ENCODE results near the gene FBRSL1. TPM values are rescaled to one million over a fixed set of nuclear protein-coding genes. Genes with fewer than 3 reads are reported as not detected.

FBRSL1 gene
- total and polyA plus RNA-seq, 2 of the 8 experiments (the other 6 are each of a cell fraction or from before 2014, with no cell fraction given), result 18.4 to 109 TPM

GRCh38 chr12:132560364-132560613 lies 70.3 kb downstream of the FBRSL1 start:
- Histone ChIP-seq H3K4me3 (ENCODE audit: extremely low read depth in 1 of 4, insufficient read depth in 2 of 4, low read depth in 3 of 4, low read length in 4 of 4) (peak overlapping the region; percentile 79 to 94 (median 90)), H3K79me2 (ENCODE audit: control insufficient read depth in 1 of 2, insufficient read depth in 2 of 2, low read length in 2 of 2) (peaks cover 8 to 30% of the 10 kb centered on the region in 2 experiments; a peak in 3 of 4 replicates), H2BK15ac (ENCODE audit: low read length) (no peak overlapping the region), H4K91ac (replicated peaks; ENCODE audit: insufficient read length, low read length) (peak overlapping the region; percentile 98), H2AFZ (ENCODE audit: low read length) (no peak overlapping the region), H3K27ac (ENCODE audit: low read depth, low read length) (peak overlapping the region; percentile 74; the same call in 1 of the 2 replicates), H3K36me3 (ENCODE audit: control insufficient read depth in 2 of 4, insufficient read depth in 4 of 4, low read length in 3 of 4) (peaks cover 0 to 3% (median 2%) of the 10 kb centered on the region in 4 experiments; a peak in 3 of 8 replicates), H3K79me1 (ENCODE audit: low read depth, low read length) (peaks cover 9% of the 10 kb centered on the region), H3K4me2 (ENCODE audit: insufficient read depth in 1 of 2, low read depth in 2 of 2, low read length in 2 of 2) (peak overlapping the region; percentile 32 to 76; a peak in 3 of 4 replicates), H4K5ac (ENCODE audit: insufficient read length, low read depth, low read length) (peak overlapping the region; percentile 64), H3K4me1 (replicated peaks in 1 of 4; ENCODE audit: control insufficient read depth in 3 of 4, insufficient read depth in 4 of 4, low read length in 3 of 4) (peaks cover 0 to 10% (median 6%) of the 10 kb centered on the region in 4 experiments; a peak in 5 of 7 replicates), H2BK20ac (ENCODE audit: low read length) (no peak overlapping the region), H2AK5ac (ENCODE audit: low read depth, low read length) (no peak overlapping the region), H3K23ac (ENCODE audit: insufficient read length) (no peak overlapping the region), H2BK120ac (replicated peaks; ENCODE audit: low read depth, low read length) (no peak overlapping the region), H3K18ac (ENCODE audit: extremely low read depth, low read length) (peak overlapping the region; percentile 95), H3K9me3 (ENCODE audit: insufficient read depth in 2 of 2, low read depth in 1 of 2, low read length in 1 of 2) (no peaks in the 10 kb centered on the region), H4K8ac (ENCODE audit: extremely low read depth, insufficient read depth, low read length) (peak overlapping the region; percentile 89), H3K14ac (ENCODE audit: insufficient read length) (no peak overlapping the region), H4K20me1 (replicated peaks in 1 of 2; ENCODE audit: control insufficient read depth in 1 of 2, insufficient read depth in 2 of 2, low read length in 2 of 2) (peaks cover 27 to 30% of the 10 kb centered on the region in 2 experiments), H3K27me3 (replicated peaks in 1 of 4; ENCODE audit: control insufficient read depth in 3 of 4, extremely low read depth in 1 of 4, insufficient read depth in 3 of 4, low read length in 3 of 4) (peaks cover 8 to 41% (median 35%) of the 10 kb centered on the region in 4 experiments), H2BK12ac (ENCODE audit: low read depth, low read length) (no peak overlapping the region), H2BK5ac (ENCODE audit: low read depth, low read length) (peak overlapping the region; percentile 84; the same call in 1 of the 2 replicates), H3K23me2 (ENCODE audit: low read depth, low read length) (peaks cover 5% of the 10 kb centered on the region; the same call in 1 of the 2 replicates), H3K4ac (replicated peaks; ENCODE audit: insufficient read length, low read depth, low read length) (no peak overlapping the region), H3K9ac (replicated peaks in 1 of 4; ENCODE audit: extremely low read depth in 1 of 4, low read depth in 3 of 4, low read length in 3 of 4) (peak overlapping the region; percentile 32 to 83 (median 70); a peak in 6 of 7 replicates), H3K56ac (replicated peaks; ENCODE audit: insufficient read length, low read depth, low read length) (no peak overlapping the region)
- FAIRE-seq (no peak), DNase-seq (ENCODE audit: low read depth in 1 of 2, low spot score in 2 of 2) (peak in 1 of 2 experiments; percentile 66)
- WGBS, 2 experiments (ENCODE audit: extremely low coverage in 1 of 2, insufficient coverage in 1 of 2, insufficient read length in 1 of 2, insufficient replicate concordance in 2 of 2, low coverage in 1 of 2, low lambda C conversion rate in 2 of 2, missing lambda C conversion rate in 1 of 2), result no CpG with 5 or more reads among the region's 36 CpGs
- CTCF ChIA-PET (ENCODE audit: partially characterized antibody), result interaction anchor here (1.0 to 3.4 kb wide), 20 partner anchors 10 to 287 kb away, joined by 3 to 18 read pairs (median 5); no protein-coding TSS in a partner anchor
- POLR2A ChIA-PET (ENCODE audit: partially characterized antibody), result interaction anchor here (1.0 to 2.6 kb wide), 7 partner anchors 9 to 73 kb away, joined by 3 to 11 read pairs (median 6); partner anchors contain the start of gene P2RX2
- TF ChIP-seq KDM4A (IDR thresholded peaks at IDR 0.05; ENCODE audit: low read depth, low read length, severe bottlenecking), result no peak
- TF ChIP-seq SRF (IDR thresholded peaks at IDR 0.05; ENCODE audit: low read depth, low read length), result no peak
- peak; percentile 30; the same call in 1 of the 2 replicates for TF ChIP-seq MAX (IDR thresholded peaks at IDR 0.05)
